Neural progenitor cell (in vitro differentiated cells): ENCODE measurements around the gene SMIM35. TPM values are rescaled to one million over a fixed set of nuclear protein-coding genes. Genes with fewer than 3 reads are reported as not detected.

Experiments
- DNase-seq: peaks from one replicate; pipeline ENCODE4 v3.0.0-alpha.2; 2016; ENCODE audit warnings: low spot score
- H2AFZ ChIP-seq: fragments of 200-600 bp; sonication (generic); replicated peaks from 2 replicates; pipeline ENCODE4 v1.6.1; 2016; ENCODE audit warnings: antibody characterized with exemption
- H3F3A ChIP-seq: fragments of 200-600 bp; sonication (generic); 2 replicates; pipeline ENCODE4 v1.6.1; 2016; ENCODE audit warnings: antibody characterized with exemption, low read depth
- H3K27ac ChIP-seq: fragments of 200-600 bp; sonication (generic); 2 replicates; pipeline ENCODE4 v1.5.1; 2016; ENCODE audit warnings: mild to moderate bottlenecking
- H3K27me3 ChIP-seq: fragments of 200-600 bp; sonication (generic); 2 replicates; pipeline ENCODE4 v1.6.1; 2016; ENCODE audit warnings: mild to moderate bottlenecking, moderate library complexity
- H3K36me3 ChIP-seq: fragments of 200-600 bp; sonication (generic); 2 replicates; pipeline ENCODE4 v1.5.1; 2016
- H3K4me1 ChIP-seq: fragments of 200-600 bp; sonication (generic); 2 replicates; pipeline ENCODE4 v1.6.1; 2016; ENCODE audit warnings: mixed run types
- H3K4me2 ChIP-seq: fragments of 200-600 bp; sonication (generic); 2 replicates; pipeline ENCODE4 v1.6.1; 2016
- H3K4me3 ChIP-seq: fragments of 200-600 bp; sonication (generic); 2 replicates; pipeline ENCODE4 v1.5.1; 2016
- H3K79me2 ChIP-seq: fragments of 200-600 bp; sonication (generic); 2 replicates; pipeline ENCODE4 v1.6.1; 2016; ENCODE audit warnings: low read depth
- H3K9ac ChIP-seq: fragments of 200-600 bp; sonication (generic); 2 replicates; pipeline ENCODE4 v1.6.1; 2016
- H3K9me3 ChIP-seq: fragments of 200-600 bp; sonication (generic); 2 replicates; pipeline ENCODE4 v1.5.1; 2016; ENCODE audit warnings: low read depth
- H4K20me1 ChIP-seq: fragments of 200-600 bp; sonication (generic); 2 replicates; pipeline ENCODE4 v1.6.1; 2016; ENCODE audit warnings: low read depth
- H3K27ac Mint-ChIP-seq: 3 replicates; pipeline ENCODE4 v1.8.0; 2021; ENCODE audit warnings: mixed read lengths
- H3K27me3 Mint-ChIP-seq: 2 replicates; pipeline ENCODE4 v1.8.0; 2022; ENCODE audit warnings: low read depth, mild to moderate bottlenecking, inconsistent platforms, moderate library complexity, mixed read lengths; ENCODE audit not compliant: insufficient read depth
- H3K36me3 Mint-ChIP-seq: 3 replicates; pipeline ENCODE4 v1.8.0; 2021; ENCODE audit warnings: mixed read lengths
- H3K4me1 Mint-ChIP-seq: 3 replicates; pipeline ENCODE4 v1.8.0; 2021; ENCODE audit warnings: mixed read lengths
- H3K4me3 Mint-ChIP-seq: 3 replicates; pipeline ENCODE4 v1.8.0; 2021; ENCODE audit warnings: mild to moderate bottlenecking, moderate library complexity, mixed read lengths
- H3K9me3 Mint-ChIP-seq: 3 replicates; pipeline ENCODE4 v1.8.0; 2020; ENCODE audit warnings: mixed read lengths
- EZH2 ChIP-seq: fragments of 200-600 bp; sonication (generic); IDR thresholded peaks from 2 replicates; pipeline ENCODE4 v1.6.1; 2017; ENCODE audit warnings: antibody characterized with exemption, mild to moderate bottlenecking, moderate library complexity
- EZH2phosphoT487 ChIP-seq: fragments of 200-600 bp; sonication (generic); IDR thresholded peaks from 2 replicates; pipeline ENCODE4 v1.6.1; 2017; ENCODE audit warnings: antibody characterized with exemption
- total RNA-seq: library from RNA; depleted of rRNA; stranded (reverse); fragments of >200 nt; gene quantifications from 2 replicates; pipeline ENCODE4 v1.2.3, GENCODE V29; 2015; ENCODE audit warnings: low replicate concordance
- TF ChIP-seq, protein P1 (sequence below): fragments of 200-600 bp; sonication (generic); IDR thresholded peaks from 2 replicates; pipeline ENCODE4 v1.5.1; 2017; ENCODE audit warnings: antibody characterized with exemption, mild to moderate bottlenecking

The SMIM35 gene
- total RNA-seq, 1 donor from 2014 or later, result not detected

DNA sequence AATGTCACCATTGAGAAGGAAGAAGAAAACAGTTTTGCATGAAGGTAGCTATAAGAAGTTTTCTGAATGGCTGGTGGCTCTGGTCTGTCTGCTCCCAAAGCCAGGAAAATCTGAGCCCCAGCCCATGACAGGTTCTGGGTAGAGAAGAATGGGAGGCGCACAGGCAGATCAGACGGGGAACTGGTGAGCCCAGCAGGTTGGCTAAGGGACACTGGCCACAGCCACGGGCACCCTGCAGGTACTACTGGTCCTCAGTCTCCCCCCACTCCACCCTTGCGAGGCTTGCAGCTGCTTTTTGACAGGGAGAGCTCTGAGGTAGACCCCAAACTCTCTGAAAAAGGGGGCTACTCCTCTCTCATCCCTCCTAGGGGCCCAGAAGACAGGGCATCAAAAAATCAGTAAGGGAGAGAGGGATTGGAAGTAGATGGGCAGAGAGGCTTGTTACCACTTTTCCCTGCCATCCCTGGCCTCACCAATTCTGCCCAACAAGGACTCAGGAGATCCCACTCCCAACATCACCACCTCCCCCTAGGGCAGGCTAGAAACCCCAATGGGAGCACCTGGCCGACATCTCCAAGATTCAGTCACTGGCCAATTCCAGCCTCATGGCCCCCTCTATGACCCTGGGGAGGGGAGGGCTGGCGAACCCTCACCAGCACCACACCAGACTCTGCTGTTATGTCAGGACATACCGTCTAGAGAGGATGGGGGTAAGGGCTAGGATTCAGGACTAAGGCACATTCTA lies 48.5 kb upstream of the SMIM35 start:
- H3K4me1 Mint-ChIP-seq, result peaks cover 5% of the 10 kb centered on the region
- H4K20me1 ChIP-seq, result no peaks in the 10 kb centered on the region
- H3K27me3 Mint-ChIP-seq, result peaks cover 16% of the 10 kb centered on the region
- H3K4me3 Mint-ChIP-seq, result no peak overlapping the region
- H3K9ac ChIP-seq, result no peak overlapping the region
- no peak overlapping the region for H3K4me2 ChIP-seq
- TF ChIP-seq, protein P1, sequence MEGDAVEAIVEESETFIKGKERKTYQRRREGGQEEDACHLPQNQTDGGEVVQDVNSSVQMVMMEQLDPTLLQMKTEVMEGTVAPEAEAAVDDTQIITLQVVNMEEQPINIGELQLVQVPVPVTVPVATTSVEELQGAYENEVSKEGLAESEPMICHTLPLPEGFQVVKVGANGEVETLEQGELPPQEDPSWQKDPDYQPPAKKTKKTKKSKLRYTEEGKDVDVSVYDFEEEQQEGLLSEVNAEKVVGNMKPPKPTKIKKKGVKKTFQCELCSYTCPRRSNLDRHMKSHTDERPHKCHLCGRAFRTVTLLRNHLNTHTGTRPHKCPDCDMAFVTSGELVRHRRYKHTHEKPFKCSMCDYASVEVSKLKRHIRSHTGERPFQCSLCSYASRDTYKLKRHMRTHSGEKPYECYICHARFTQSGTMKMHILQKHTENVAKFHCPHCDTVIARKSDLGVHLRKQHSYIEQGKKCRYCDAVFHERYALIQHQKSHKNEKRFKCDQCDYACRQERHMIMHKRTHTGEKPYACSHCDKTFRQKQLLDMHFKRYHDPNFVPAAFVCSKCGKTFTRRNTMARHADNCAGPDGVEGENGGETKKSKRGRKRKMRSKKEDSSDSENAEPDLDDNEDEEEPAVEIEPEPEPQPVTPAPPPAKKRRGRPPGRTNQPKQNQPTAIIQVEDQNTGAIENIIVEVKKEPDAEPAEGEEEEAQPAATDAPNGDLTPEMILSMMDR, result no peak
- TF ChIP-seq EZH2phosphoT487, result no peak
- TF ChIP-seq EZH2, result no peak
- H3K79me2 ChIP-seq, result no peaks in the 10 kb centered on the region
- H3K27me3 ChIP-seq, result no peaks in the 10 kb centered on the region
- H3K4me3 ChIP-seq, result no peak overlapping the region
- H3K9me3 ChIP-seq, result no peaks in the 10 kb centered on the region
- no peaks in the 10 kb centered on the region for H3K36me3 Mint-ChIP-seq
- no peaks in the 10 kb centered on the region for H3F3A ChIP-seq
- H3K4me1 ChIP-seq, result no peaks in the 10 kb centered on the region
- no peaks in the 10 kb centered on the region for H3K9me3 Mint-ChIP-seq
- H3K36me3 ChIP-seq, result no peaks in the 10 kb centered on the region
- H2AFZ ChIP-seq, result no peak overlapping the region
- no peak overlapping the region for H3K27ac Mint-ChIP-seq
- DNase-seq, result no peak
- no peak overlapping the region for H3K27ac ChIP-seq

DNA sequence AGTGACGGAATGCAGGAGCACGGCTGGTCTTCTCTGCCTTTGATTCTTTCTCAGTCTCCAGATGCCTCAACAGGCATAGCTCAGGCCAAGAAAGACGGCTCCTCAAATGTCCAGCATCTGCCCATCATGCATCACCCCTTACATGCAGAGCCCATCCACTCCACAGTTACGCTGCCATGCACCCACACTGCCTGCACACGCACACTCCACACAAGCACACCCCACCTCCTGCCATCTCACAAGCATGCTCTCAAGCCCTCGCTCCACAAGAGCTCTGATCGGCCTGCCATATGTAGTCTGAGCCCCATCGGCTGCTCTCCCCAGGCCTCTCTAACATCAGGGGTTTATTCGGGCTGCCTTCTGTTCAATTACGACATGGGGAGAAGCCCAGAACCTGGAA lies 47.1 kb upstream of the SMIM35 start:
- TF ChIP-seq, protein P1, result no peak
- TF ChIP-seq EZH2phosphoT487, result no peak
- TF ChIP-seq EZH2, result no peak

DNA sequence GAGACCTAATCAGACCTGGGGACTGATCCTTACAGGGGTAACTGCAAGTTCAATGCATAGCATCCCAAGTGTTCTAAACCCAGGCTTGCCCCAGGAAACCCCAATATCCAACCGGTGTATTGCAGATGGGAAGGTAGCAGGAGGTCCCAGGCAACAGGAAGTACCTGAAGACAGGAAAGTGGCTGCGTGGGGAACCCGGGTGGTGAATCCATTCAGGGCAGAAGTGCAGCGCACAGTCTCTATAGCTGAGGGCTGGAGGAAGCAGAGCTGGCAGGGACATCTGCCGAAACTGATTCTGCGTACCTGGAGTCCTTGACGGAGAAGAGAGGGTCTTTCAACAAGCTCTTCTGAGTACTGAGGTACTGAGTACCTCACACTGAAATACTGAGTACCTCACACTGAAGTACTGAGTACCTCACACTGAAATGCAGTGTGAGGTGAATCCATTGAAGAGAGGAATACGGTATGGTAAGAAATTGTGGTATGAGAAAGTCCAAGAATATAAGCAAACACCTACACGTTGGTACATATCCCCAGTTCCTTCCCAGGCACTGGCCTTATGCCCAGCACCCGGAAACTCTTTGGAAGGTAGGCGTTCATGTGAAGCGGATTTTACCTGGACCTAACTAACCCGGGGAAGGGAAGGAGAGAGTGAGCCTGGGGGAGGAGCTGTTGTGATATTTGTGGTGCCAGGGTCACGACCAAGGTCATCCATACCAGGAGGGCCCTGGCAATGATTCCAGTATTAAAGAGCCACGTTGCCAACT lies 45.8 kb upstream of the SMIM35 start:
- H3K9me3 Mint-ChIP-seq, result no peaks in the 10 kb centered on the region

More for the DNA sequence above, 47.1 kb upstream of the SMIM35 start:
- Histone ChIP-seq H3K4me2 (no peak overlapping the region), H3K4me3 (no peak overlapping the region), H3K79me2 (no peaks in the 10 kb centered on the region), H4K20me1 (no peaks in the 10 kb centered on the region), H3K9ac (no peak overlapping the region), H3K27ac (no peak overlapping the region), H3K9me3 (no peaks in the 10 kb centered on the region), H2AFZ (no peak overlapping the region), H3F3A (peaks cover 5% of the 10 kb centered on the region), H3K36me3 (no peaks in the 10 kb centered on the region), H3K27me3 (no peaks in the 10 kb centered on the region), H3K4me1 (peaks cover 5% of the 10 kb centered on the region)
- Mint-ChIP-seq H3K9me3 (no peaks in the 10 kb centered on the region), H3K4me1 (no peaks in the 10 kb centered on the region), H3K27ac (no peak overlapping the region), H3K36me3 (no peaks in the 10 kb centered on the region), H3K4me3 (no peak overlapping the region), H3K27me3 (peaks cover 16% of the 10 kb centered on the region)
- DNase-seq, result no peak

More for the DNA sequence above, 45.8 kb upstream of the SMIM35 start:
- H3K79me2 ChIP-seq, result no peaks in the 10 kb centered on the region
- peaks cover 16% of the 10 kb centered on the region for H3K27me3 Mint-ChIP-seq
- H3K36me3 ChIP-seq, result no peaks in the 10 kb centered on the region
- H3K9ac ChIP-seq, result no peak overlapping the region
- H3F3A ChIP-seq, result peaks cover 10% of the 10 kb centered on the region
- no peaks in the 10 kb centered on the region for H4K20me1 ChIP-seq
- H3K4me1 Mint-ChIP-seq, result no peaks in the 10 kb centered on the region
- no peaks in the 10 kb centered on the region for H3K9me3 ChIP-seq
- no peak overlapping the region for H3K4me2 ChIP-seq
- no peak overlapping the region for H3K4me3 ChIP-seq
- H3K36me3 Mint-ChIP-seq, result no peaks in the 10 kb centered on the region
- no peak overlapping the region for H3K4me3 Mint-ChIP-seq
- DNase-seq, result no peak
- H3K27ac ChIP-seq, result no peak overlapping the region
- H2AFZ ChIP-seq, result no peak overlapping the region
- H3K4me1 ChIP-seq, result peaks cover 11% of the 10 kb centered on the region
- TF ChIP-seq EZH2 (no peak), EZH2phosphoT487 (no peak)
- TF ChIP-seq, protein P1, result no peak
- H3K27ac Mint-ChIP-seq, result no peak overlapping the region
- H3K27me3 ChIP-seq, result no peaks in the 10 kb centered on the region
